GM23338 (cell line): ENCODE results near the gene CPE. TPM values are rescaled to one million over a fixed set of nuclear protein-coding genes. Genes with fewer than 3 reads are reported as not detected.
"Not testable (repeated sequence)": the region's sequence is repeated elsewhere in the genome, so short reads cannot be mapped to it uniquely, and the experiment has no call there.

ENCODE experiments used
- ATAC-seq: fragments of 200-7000 bp; cut with Tn5 transposase; 3 replicates; pipeline ENCODE4 v1.9.1; 2020
- DNase-seq: peaks from one replicate; pipeline ENCODE4 v3.0.0-alpha.2; 2015; ENCODE audit warnings: low spot score
- H2AFZ ChIP-seq: fragments of 200-600 bp; sonication (generic); 2 replicates; pipeline ENCODE4 v1.8.0; 2016; ENCODE audit warnings: antibody characterized with exemption, mild to moderate bottlenecking, moderate library complexity
- H3F3A ChIP-seq: fragments of 200-600 bp; sonication (generic); replicated peaks from 2 replicates; pipeline ENCODE4 v1.8.0; 2017; ENCODE audit warnings: antibody characterized with exemption, mixed run types, low read depth
- H3K27ac ChIP-seq: fragments of 200-600 bp; sonication (generic); 2 replicates; pipeline ENCODE4 v1.6.1; 2016; ENCODE audit warnings: low read depth
- H3K27me3 ChIP-seq: fragments of 200-600 bp; sonication (generic); 2 replicates; pipeline ENCODE4 v1.8.0; 2016; ENCODE audit warnings: mild to moderate bottlenecking, mixed run types, moderate library complexity; ENCODE audit not compliant: insufficient read depth
- H3K36me3 ChIP-seq: fragments of 200-600 bp; sonication (generic); 2 replicates; pipeline ENCODE4 v1.8.0; 2016; ENCODE audit warnings: mild to moderate bottlenecking; ENCODE audit not compliant: insufficient read depth
- H3K4me1 ChIP-seq: fragments of 200-600 bp; sonication (generic); 2 replicates; pipeline ENCODE4 v1.8.0; 2016; ENCODE audit warnings: mild to moderate bottlenecking, moderate library complexity; ENCODE audit not compliant: insufficient read depth
- H3K4me2 ChIP-seq: fragments of 200-600 bp; sonication (generic); 2 replicates; pipeline ENCODE4 v1.7.1; 2017; ENCODE audit warnings: mixed run types
- H3K4me3 ChIP-seq: fragments of 200-600 bp; sonication (generic); 2 replicates; pipeline ENCODE4 v1.6.1; 2016; ENCODE audit warnings: mixed run types
- H3K79me2 ChIP-seq: fragments of 200-600 bp; sonication (generic); replicated peaks from 2 replicates; pipeline ENCODE4 v1.8.0; 2017; ENCODE audit warnings: mild to moderate bottlenecking; ENCODE audit not compliant: insufficient read depth
- H3K9me2 ChIP-seq: fragments of 200-600 bp; sonication (generic); 2 replicates; pipeline ENCODE4 v1.8.0; 2017; ENCODE audit not compliant: insufficient read depth
- H4K20me1 ChIP-seq: fragments of 200-600 bp; sonication (generic); replicated peaks from 2 replicates; pipeline ENCODE4 v1.8.0; 2017; ENCODE audit warnings: mild to moderate bottlenecking; ENCODE audit not compliant: insufficient read depth
- H3K27ac Mint-ChIP-seq: 2 replicates; pipeline ENCODE4 v1.8.0; 2020; ENCODE audit warnings: inconsistent platforms, mild to moderate bottlenecking, moderate library complexity, mixed read lengths
- H3K27me3 Mint-ChIP-seq: 3 replicates; pipeline ENCODE4 v1.8.0; 2022; ENCODE audit warnings: low read depth, mild to moderate bottlenecking, moderate library complexity, mixed read lengths, inconsistent platforms; ENCODE audit not compliant: insufficient read depth, poor library complexity
- H3K36me3 Mint-ChIP-seq: 3 replicates; pipeline ENCODE4 v1.8.0; 2021; ENCODE audit warnings: low read depth, mild to moderate bottlenecking, inconsistent platforms, moderate library complexity, mixed read lengths
- H3K4me1 Mint-ChIP-seq: 3 replicates; pipeline ENCODE4 v1.8.0; 2020; ENCODE audit warnings: mild to moderate bottlenecking, inconsistent platforms, mixed read lengths
- H3K4me3 Mint-ChIP-seq: 3 replicates; pipeline ENCODE4 v1.8.0; 2021; ENCODE audit warnings: moderate library complexity, mild to moderate bottlenecking, inconsistent platforms, mixed read lengths
- H3K9me3 Mint-ChIP-seq: 3 replicates; pipeline ENCODE4 v1.8.0; 2020; ENCODE audit warnings: moderate library complexity, mild to moderate bottlenecking, inconsistent platforms, mixed read lengths
- CREB1 ChIP-seq: fragments of 250-450 bp; sonication (Bioruptor Pico); IDR thresholded peaks from 2 replicates; pipeline ENCODE4 v1.5.0; 2020; ENCODE audit warnings: low read depth, mild to moderate bottlenecking, moderate library complexity
- EZH2 ChIP-seq: fragments of 200-600 bp; sonication (generic); IDR thresholded peaks from one replicate; pipeline ENCODE4 v1.8.0; 2017; ENCODE audit warnings: antibody characterized with exemption, mild to moderate bottlenecking, low read depth; ENCODE audit not compliant: unreplicated experiment
- REST ChIP-seq: IDR thresholded peaks from one replicate; pipeline ENCODE4 v1.6.1; 2018; ENCODE audit warnings: antibody characterized with exemption; ENCODE audit not compliant: unreplicated experiment
- STAT1 ChIP-seq: IDR thresholded peaks from one replicate; pipeline ENCODE4 v1.6.1; 2016; ENCODE audit warnings: antibody characterized with exemption; ENCODE audit not compliant: unreplicated experiment
- polyA plus RNA-seq: library from polyadenylated mRNA; unstranded; fragments of >200 nt; fragmentation: Nextera tagmentation; extraction: Ambion mirVana; gene quantifications from 2 replicates; pipeline ENCODE4 v1.2.1, GENCODE V29; 2016
- total RNA-seq: library from RNA; depleted of rRNA; stranded (reverse); fragments of >200 nt; shearing (Covaris generic); gene quantifications from 2 replicates; pipeline ENCODE4 v1.2.3, GENCODE V29; 2014

CPE gene
- total and polyA plus RNA-seq, 2 experiments from 2014 or later = 10.3 to 16.5 TPM

DNA sequence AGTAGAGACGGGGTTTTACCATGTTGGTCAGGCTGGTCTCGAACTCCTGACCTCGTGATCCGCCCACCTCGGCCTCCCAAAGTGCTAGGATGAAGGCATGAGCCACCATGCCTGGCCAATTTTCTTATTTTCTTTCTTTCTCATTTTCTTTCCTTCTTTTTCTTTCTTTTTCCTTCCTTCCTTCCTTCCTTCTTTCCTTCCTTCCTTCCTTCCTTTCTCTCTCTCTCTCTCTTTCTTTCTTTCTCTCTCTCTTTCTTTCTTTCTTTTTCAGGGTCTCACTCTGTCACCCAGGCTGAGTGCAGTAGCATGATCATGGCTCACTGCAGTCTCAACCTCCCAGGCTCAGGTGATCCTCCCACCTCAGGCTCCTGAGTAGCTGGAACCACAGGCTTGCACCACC lies 74.3 kb downstream of the CPE start:
- H3K27ac ChIP-seq, DNase-seq, H3K9me3 Mint-ChIP-seq, H3K4me3 ChIP-seq, H3K36me3 ChIP-seq, H3K27me3 ChIP-seq, H4K20me1 ChIP-seq, ATAC-seq, H3K79me2 ChIP-seq, H3K27me3 Mint-ChIP-seq, H3K9me2 ChIP-seq, H2AFZ ChIP-seq, H3F3A ChIP-seq, H3K4me3 Mint-ChIP-seq, H3K36me3 Mint-ChIP-seq, H3K4me2 ChIP-seq: not testable (repeated sequence)
- peaks cover 12% of the 10 kb centered on the region; the same call in 1 of the 2 replicates for H3K4me1 ChIP-seq
- H3K27ac Mint-ChIP-seq = peak overlapping the region; percentile 78; the same call in 1 of the 2 replicates
- H3K4me1 Mint-ChIP-seq = peaks cover 14% of the 10 kb centered on the region; the same call in 2 of the 3 replicates

DNA sequence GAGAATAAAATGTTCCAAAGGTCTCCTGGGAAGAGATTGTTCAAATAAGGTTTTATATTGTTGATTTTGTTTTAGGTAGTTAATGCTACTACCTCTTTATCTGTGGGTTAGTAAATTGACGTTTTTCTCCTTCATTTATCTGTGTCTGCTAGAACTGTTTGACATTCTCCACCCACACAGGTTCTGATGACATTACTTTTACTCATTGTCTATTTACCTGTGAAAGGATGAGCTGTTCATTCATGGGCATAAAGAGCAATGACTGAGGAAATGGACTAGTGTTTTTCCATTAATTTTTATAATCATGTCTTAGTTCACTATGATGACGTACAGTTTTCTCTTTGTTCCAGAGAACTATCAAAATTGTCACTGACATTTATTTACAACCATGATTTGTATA lies 75.6 kb downstream of the CPE start:
- H3K4me2 ChIP-seq = no peak overlapping the region

More for the DNA sequence above, 75.6 kb downstream of the CPE start:
- H3K4me3 ChIP-seq = no peak overlapping the region
- Mint-ChIP-seq H3K27ac (no peak overlapping the region), H3K27me3 (no peaks in the 10 kb centered on the region), H3K4me3 (no peak overlapping the region), H3K36me3 (no peaks in the 10 kb centered on the region), H3K9me3 (no peaks in the 10 kb centered on the region), H3K4me1 (peaks cover 25% of the 10 kb centered on the region; the same call in 2 of the 3 replicates)
- no peak for ATAC-seq
- no peaks in the 10 kb centered on the region for H4K20me1 ChIP-seq
- no peak for DNase-seq
- no peaks in the 10 kb centered on the region for H3K27me3 ChIP-seq
- H2AFZ ChIP-seq = no peak overlapping the region
- H3K9me2 ChIP-seq = no peaks in the 10 kb centered on the region
- H3K4me1 ChIP-seq = peaks cover 23% of the 10 kb centered on the region; the same call in 1 of the 2 replicates
- H3K27ac ChIP-seq = no peak overlapping the region
- H3K79me2 ChIP-seq = no peaks in the 10 kb centered on the region
- H3K36me3 ChIP-seq = no peaks in the 10 kb centered on the region
- no peaks in the 10 kb centered on the region for H3F3A ChIP-seq
- TF ChIP-seq EZH2 (no peak), CREB1 (CRISPR knock-in tag) (no peak), STAT1 (no peak), REST (no peak)
